Islet of Langerhans (tissue), 1 donor: ENCODE data around the gene FLT4.

Source experiments
- FAIRE-seq: peaks from one replicate; lab custom pipeline; 2011; peaks lifted over from hg19 to GRCh38; lab: Jason Lieb, UNC

The FLT4 gene

DNA sequence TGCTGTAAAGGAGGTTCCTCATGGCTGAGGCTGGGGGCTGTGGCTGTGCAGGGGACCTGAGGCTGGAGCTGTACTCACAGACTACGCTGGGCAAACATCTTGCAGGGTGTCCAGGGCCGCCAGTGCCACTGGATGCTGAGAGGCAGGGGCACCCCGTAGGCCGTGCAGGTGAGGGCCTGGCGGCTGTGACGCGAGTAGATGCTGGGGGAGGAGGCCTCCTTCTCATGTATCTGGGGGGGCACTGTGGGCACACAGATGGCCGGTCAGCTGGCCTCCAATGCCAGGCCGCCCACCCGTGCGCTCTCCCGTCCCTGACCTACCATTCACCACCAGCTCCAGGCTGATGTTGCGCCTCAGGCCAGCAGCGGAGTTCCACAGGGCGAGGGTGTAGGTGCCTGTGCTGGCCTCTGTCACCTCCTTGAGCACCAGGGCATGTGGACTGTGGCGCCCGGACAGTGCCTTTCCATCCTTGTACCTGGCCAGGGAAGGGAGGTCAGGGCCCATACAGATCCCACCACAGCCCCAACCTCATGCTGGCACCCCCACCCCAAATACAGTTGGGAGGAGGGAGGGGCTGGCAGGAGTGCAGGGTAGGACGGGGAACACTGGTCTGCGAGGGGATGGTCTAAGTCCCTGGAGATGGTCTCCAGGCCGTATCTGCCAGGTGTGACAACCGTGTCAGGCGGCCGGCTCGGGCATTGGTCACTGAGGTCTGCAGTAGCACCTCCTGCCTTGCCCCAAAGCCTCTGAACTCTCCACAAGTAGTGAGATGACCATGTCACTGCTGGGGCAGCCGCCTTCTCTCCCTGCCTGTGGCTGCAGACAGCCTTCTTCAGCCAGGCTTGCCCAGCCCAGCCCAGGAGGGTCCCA lies 23.4 kb downstream of the FLT4 start:
- FAIRE-seq, result no peak

DNA sequence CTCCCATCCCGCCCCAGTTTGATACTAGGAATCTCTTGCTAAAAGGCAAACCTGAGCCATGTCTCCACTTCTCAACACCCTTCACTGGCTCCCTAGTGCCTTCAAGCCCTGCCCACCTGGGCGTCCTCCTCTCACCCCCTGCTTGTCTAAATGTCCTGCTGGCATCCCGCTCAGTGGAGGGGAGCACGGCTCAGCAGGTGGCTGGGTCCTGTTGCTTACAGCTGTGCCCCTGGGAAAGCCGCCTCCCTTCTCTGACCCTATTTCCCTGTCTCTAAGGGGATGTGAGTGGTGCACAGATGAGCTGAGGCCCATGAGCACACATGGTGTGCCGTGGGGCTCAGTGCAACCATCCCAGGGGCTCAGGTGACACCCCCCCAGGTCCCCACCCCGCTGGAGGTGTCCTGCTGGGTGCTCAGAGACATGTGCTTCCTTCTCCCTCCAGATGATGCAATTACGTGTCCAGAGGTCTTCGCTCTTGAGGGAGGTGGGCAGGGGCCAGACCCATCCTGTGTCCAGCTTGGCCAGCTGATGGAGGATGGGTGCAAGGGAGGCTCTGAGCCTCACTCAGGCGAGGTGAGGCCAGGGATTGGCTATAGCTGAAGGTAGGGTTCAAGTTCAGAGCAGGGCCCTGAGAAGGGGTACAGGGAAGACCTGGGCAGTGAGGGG lies 24.1 kb downstream of the FLT4 start:
- FAIRE-seq, result no peak

DNA sequence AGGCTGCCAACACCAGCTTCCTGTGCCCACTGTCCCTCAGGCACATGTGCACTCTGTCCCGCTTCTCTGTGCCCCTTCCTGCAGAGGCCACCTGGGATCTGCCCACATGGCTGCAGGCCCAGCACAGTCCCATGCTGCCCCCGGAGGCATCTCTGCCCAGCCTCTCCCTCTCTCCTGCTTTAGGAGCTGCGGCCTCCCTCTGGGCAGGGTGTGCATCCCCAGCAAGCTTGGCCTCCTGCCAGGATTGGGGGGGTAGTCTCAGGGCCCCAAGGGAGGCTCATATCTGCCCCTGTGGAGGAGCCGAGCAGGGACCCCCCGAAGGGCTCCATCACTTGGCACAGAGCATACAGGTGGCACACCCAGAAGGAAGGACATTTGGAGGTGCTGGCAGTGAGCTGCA lies 24.8 kb downstream of the FLT4 start:
- FAIRE-seq, result no peak

DNA sequence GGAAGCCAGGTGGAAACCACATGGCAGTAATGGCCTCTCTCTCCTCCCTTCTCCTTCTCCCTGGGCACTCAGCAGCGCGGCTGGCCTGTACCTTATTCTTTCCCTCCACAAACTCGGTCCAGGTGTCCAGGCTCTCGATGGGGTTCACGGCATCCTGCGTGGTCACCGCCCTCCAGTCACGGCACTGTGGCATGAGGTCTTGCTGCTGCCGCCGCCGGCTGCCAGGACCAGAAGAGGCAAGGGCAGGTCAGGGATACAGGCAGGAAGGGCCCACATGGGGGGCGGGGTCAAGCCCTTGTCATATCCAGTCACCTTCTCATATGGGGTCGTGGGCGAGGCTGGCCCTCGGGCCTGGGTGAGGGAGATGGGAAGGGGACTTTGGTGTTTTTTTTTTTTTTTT lies 25.6 kb downstream of the FLT4 start:
- FAIRE-seq, result no peak

DNA sequence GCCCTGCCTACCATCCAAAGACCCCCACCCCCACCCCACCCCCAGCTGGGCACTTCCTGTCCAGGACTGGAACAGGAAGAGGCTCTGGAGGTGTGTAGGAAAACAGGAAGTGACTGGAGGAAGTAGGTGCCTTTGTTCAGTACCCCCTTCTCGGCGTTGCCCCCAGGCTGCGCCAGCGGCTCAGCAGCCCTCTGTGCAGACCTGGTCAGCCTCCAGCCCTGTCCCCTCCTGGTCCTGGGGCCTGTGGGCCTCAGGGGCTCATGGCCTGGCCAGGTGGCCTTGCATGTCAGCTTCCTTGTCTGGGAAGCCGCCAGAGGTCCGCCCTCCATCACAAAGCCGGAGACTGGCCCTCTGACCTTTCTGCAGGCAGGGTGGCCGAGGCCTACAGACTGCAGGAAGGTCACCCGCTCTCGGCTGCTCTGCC lies 26.0 kb downstream of the FLT4 start:
- FAIRE-seq, result no peak

DNA sequence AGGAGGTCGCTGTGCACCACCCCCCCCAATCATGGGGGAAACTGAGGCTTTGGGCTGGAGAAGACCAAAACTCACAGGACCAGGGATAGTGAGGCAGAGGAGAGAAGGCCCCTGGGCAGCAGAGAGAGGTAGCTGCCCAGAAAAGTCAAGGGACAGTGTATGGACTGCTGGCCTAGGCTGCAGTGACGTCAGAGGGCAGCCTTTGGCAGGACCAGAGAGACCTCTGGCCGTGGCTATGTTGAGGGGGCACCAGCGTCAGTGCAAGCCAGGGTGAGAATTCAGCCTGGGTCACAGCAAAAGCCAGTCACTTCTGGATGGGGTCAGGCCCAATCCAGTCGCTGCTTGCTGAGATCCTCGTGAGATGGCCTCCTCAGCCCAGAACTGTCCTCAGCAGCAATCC lies 26.5 kb downstream of the FLT4 start:
- no peak for FAIRE-seq

DNA sequence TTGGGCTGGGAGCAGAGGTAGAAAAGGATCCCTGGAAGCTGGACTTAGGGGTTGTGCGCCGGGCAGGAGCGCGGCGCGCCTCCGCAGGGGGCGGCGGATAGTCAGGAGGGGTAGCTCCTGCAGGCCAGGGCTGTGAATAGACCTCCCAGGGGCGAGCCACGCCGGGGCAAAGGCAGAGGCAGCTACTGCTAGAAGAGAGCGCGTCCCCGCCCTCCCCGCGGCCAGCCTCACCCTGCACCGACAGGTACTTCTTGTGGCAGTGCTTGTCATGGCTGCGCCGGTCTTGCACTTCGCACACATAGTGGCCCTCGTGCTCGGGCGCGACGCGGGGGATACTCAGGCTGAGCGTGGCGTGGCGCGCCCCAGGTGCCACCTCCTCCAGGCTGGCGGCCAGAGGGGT lies 28.1 kb downstream of the FLT4 start:
- FAIRE-seq, result no peak

DNA sequence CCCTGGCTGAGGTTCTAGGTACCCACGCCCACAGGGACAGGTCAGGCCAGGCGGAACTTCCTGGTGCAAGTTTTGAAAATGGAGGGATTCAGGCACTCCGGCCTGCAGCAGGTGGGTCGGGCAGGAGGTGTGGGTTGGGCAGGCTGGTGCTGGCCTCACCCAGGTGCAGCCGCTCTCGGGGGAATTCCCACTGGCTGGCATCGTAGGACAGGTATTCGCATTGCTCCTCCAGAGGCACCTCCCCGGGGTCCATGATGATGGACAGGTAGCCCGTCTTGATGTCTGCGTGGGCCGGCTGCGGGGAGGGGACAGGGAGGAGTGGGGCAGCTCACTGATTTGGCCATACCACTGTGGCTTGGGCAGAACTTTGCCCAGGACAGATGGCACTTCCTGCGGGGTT lies 29.4 kb downstream of the FLT4 start:
- no peak for FAIRE-seq

DNA sequence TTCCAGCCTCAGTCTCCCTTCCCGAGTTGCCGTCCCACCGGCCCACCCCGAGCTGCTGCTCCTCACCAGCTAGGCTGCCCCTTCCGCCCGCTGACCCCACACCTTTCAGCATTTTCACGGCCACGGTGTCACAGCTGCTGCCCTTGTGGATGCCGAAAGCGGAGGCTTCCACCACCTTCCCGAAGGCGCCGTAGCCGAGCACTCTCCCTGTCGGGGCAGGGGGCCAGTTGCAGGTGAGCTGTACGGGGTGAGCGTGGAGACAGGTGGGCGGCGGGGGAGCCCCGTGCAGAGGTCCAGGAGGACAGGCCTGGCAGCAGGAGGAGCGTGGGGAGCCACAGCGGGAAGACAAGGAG lies 29.9 kb downstream of the FLT4 start:
- FAIRE-seq, result no peak

DNA sequence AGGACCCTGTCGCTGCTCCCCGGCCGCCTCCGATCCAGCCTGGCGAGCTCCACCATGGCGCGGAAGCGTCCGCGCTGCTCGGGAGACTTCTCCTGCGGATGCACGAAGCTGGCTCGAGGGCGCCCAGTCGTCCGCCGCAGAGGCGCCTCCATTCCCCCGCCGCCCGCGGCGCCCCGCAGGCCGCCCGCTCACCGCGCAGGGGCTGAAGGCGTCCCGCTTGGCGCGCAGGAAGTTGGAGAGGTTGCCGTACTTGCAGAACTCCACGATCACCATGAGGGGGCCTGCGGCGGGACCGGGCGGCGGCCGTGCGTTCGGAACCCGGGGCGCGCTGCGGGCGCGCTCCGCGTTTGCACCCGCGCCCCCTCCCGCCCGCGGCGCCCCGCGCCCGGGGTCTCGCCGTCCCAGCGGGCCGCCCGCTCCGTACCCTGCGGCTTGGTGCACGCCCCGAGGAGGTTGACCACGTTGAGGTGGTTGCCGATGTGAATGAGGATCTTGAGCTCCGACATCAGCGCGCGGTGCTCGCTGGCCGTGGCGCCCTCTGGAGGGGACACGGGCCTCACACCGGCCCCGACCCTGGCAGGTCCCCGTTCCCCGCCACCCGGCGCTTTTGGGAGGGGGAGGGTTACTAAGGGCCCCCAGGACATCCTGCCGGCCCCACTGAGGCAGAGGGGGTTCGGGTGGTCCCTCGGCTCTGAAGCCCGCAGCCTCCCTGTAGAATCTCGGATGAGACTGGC lies 30.4 kb downstream of the FLT4 start:
- FAIRE-seq, result no peak

DNA sequence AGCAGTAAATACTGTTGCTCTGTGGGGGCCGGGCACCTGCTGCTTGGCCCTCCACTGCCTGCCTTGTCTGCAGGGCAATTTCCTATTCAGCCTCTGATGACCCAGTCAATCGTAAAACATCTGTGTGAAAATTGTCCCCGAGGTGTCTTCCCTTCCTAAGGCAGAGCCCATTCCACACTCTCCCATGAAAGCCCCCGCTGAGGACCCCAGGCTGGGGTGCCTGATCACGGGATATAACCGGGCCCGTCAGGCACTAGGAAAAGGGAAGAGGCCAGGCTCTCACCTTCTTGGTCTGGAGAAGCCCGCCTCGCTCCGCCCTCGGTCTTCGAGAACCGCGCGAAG lies 30.9 kb downstream of the FLT4 start:
- FAIRE-seq, result no peak

DNA sequence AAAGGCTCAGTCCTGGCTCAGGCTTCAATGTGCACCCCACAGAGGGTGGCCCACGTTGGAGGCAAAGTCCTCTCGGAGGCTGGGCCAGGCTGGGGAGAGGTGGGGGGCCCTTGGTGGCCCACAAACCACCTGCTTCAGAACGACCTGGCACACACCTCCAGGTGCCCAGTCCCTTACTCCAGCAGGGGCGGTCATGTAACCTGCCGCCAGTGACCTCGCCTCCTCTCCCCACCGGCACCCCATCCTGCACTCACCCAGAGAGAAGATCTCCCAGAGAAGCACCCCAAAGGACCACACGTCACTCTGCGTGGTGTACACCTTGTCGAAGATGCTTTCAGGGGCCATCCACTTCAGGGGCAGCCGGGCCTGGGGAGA lies 35.6 kb downstream of the FLT4 start:
- FAIRE-seq, result no peak

DNA sequence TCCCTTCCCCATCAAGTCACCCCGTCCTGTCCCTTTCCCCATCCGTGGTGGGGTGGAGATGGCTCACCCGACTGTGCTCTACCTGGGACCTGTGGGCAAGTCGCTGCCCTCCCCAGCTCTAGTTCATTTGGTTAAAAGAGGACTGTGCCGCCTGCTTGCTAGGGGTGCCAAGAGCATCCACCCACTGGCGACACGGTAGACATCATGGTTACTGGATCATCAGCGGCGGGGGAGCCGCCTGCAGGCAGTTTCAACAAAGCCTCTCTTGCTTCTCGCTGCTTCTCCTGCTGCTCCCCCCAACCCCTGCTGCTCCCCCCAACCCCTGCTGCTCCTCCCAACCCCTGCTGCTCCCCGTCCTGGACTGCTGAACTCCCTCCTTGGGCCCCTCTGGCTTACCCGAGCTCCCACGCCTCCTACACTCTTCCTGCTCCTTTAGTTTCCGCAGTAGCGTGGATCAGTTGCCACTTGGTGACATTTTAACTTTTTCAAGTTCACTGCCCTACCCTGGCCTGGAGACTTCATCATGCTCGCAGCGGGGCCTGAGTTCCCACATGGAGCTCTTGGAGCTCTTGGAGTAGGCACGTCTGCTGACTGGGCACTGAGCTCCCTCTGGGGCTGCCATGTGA lies 36.1 kb downstream of the FLT4 start:
- no peak for FAIRE-seq

DNA sequence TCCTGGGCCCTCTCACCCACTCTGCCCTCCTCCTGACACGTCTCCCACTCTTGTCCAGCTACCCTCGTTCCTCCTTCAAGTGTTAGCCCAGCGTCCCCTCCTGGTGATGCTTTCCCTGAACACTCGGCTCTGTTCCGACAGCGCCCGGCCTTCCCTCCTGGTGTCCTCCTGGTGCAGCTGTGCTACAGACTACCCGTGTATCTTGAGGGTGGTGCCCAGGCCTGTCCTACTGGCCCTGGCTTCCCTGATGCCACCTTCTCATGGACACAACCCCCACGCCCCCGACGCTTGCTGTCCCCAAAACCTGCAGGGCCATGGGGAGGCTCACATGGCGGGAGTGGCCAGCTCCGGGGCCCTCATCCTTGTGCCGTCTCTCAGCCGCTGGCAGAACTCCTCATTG lies 36.7 kb downstream of the FLT4 start:
- FAIRE-seq, result no peak

DNA sequence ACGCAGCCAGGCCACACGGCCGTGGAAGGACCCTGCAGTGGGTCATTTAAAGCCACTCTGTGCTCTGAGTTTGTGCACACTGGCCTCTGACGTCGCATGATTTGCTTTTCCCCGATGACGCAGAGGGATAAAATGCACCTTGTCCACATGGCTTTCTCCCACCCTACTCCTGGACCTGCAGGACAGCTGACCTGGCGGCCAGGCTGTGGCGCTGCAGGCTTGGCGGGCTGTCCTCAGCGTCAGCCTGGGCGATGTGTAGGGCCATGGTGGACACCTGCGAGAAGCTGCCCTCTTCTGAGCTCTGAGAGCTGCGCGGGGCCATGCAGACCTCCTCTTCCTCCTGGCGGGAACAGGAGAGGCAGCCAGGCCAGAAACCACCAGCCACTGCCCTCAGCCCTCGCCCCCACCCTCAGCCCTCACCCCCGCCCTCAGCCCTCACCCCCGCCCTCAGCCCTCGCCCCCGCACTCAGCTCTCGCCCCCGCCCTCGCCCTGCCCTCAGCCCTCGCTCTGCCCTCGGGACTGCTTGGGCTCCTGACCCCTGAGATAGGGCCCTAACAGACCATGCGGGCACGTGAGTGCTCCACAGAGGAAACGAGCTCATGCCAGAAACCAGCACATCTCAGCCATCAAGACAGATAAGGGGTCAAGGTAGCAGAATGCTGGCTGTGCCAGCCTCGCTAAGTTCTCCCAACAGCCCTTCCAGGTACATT lies 38.1 kb downstream of the FLT4 start:
- FAIRE-seq, result no peak

DNA sequence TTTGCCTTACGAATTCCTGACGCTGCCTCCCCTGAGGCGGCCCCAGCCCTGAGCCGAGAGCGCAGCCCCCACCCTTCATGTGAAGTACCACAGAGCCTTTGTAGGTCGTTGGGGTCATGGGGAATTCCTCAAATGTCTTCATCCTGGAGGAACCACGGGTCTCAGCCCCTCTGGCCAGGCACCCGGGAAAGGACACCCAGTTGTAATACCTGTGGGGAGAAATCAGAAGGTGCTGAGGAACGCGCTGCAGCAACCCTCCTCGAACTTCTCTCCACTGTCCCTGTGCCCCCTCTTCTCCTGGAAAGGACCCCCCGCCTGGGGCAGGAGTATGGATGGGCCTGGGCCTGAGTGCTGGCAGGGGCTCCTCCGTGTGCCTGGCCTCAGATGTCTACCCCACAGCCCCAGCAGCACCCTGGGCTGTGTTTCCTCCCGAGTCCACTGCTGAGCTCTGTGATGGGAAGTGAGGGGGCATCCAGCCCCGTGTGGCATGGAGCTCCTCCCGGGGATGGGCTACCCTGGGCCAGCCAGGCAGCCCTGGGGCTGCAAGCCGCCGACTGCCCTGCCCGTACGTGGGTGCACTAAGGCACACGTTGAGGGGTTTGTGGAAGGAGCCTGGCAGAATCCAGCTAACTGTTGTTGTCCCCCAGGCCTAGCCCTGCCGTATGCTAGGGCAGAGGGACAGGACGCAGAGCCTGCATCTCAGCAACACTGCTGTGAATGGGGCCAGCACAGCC lies 39.4 kb downstream of the FLT4 start:
- no peak for FAIRE-seq

DNA sequence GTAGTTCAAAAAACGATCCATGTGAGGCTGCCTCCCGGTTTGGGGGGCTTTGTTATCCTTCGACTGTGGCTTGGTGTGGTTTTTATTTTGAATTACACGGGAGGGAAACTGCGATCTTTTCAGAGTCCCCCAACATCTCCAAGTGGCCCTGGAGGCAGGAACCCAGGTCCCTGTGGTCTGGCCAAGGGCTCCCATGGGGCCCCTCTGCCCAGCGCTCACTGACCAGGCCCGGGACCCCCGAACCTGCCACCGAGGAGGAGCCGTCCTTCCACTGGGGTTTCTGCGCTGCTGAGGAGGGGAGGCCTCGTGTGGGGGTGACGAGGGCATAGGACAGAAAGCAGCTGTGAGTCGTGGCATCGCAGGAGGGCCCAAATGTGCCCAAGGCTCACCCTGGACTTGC lies 40.0 kb downstream of the FLT4 start:
- no peak for FAIRE-seq

DNA sequence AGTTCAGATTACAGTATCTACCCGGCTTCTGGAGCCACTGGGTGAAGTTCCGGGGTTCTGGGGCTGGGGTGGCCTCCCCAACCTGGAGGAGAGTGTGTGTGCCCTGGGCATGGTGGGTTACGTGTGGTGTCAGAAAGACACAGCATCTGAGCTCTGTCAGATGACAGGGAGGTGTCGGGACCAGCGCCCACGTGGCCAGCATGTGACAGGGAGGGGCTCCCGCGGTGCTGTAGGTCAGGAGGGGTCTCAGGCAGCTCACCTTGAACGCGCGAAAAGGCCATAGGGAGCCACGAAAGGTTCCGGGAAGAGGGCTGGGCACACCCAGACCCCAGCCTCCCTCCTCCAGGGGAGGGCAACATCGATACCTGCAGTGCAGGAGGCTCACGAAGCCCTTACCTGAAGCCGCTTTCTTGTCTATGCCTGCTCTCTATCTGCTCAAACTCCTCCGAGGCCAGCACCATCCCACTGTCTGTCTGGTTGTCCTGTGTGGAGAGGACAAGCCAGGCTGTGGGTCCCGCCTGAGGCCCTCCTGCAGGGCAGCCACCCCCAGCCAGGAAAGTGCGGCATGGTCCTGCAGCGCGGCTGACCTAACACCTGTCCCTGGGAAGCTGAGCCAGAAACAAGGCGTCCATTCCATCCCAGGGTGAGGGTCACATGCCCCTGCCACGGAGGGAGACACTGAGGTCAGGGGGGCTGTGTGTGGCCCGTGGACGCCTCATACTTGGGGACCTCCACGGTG lies 40.7 kb downstream of the FLT4 start:
- no peak for FAIRE-seq

DNA sequence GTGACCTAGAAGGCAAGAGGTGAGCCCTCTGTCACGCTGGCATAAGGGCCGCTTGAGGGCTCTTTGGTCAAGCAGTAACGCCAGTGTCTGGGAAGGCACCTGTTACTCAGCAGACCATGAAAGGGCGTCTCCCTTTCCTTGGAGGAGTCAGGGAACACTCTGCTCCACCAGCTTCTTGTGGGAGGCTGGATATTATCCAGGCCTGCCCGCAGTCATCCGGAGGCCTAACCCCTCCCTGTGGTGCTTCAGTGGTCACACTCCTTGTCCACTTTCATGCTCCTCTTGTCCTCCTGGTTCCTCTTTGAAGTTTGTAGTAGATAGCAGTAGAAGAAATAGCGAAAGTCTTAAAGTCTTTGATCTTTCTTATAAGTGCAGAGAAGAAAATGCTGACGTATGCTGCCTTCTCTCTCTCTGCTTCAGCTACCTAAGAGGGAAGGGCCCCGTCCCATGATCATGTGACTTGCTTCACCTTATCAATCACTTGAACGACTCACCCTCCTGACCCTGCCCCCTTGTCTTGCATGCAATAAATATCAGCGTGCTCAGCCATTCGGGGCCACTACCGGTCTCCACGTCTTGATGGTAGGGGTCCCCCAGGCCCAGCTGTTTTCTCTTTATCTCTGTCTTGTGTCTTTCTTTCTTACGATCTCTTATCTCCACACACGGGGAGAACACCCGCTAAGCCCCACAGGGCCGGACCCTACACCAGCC lies 41.4 kb downstream of the FLT4 start:
- FAIRE-seq, result no peak

DNA sequence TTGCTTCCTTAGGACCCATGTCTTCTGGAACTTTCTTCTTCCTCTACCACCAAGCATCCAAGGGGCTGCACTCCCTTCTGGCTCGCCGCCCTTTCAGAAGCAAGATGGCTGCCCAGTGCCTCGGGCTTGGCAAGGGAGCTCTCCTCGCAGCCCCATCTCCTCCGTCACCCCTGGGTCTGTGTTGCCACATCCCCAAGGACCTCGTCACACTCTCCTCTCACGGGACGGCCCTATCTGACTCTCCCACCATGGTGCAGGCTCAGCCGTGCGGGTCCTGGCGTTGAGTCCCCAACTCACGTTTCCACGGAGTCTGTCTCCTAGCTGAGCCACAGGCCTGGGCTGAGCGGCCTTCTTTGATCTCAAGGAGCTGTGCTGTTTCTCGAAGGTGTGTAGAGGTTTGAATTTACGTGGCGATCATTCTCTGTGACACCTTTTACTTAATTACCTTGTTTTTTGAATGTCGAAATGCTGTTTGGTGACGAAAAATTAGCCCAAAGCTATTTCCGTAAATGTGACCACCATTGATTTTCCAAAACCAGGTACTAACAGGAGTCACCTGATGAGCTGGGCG lies 43.1 kb downstream of the FLT4 start:
- FAIRE-seq, result no peak
